ENCODE data around the gene PARP16.
A peak's percentile ranks its signal among the peaks of the same experiment; 100 is the strongest.
"Not testable (repeated sequence)": the region's sequence is repeated elsewhere in the genome, so short reads cannot be mapped to it uniquely, and the experiment has no call there.

The PARP16 gene

DNA sequence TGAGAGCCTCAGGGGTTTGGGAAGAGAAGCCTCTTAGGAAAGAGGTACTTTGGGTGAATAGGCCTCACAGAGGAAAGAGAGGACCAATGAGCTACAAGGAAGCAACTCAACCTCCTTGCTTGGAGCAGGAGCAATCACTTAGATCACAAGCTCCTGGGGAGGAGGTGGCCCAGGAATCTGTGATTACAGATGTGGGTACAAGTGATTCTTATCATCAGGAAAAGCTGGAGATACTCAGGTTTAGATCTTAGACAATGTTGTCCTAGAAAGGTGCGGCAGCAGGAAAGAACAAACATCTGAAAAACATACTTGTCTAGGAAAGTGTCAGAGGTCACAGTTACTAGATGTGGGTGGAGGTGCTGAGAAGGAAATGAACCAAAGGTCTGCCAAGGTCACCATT, 8.2 kb downstream of the PARP16 start:
- no peak overlapping the region for H3K4me3 ChIP-seq (replicated peaks; ENCODE audit: low read depth, low read length)
- H3K36me3 ChIP-seq (ENCODE audit: control insufficient read depth, insufficient read depth, low read length) = no peaks in the 10 kb centered on the region
- DNase-seq (ENCODE audit: extremely low read depth, insufficient read length) = no peak
- no peak for TF ChIP-seq CTCF (IDR thresholded peaks at IDR 0.05; ENCODE audit: insufficient read depth, low read length, poor library complexity, severe bottlenecking)
- H3K27me3 ChIP-seq (replicated peaks; ENCODE audit: control insufficient read depth, insufficient read depth, low read length) = no peaks in the 10 kb centered on the region

- H3K36me3 ChIP-seq (ENCODE audit: control insufficient read depth, insufficient read depth, low read length) = no peaks in the 10 kb centered on the region
- no peaks in the 10 kb centered on the region for H3K27me3 ChIP-seq (replicated peaks; ENCODE audit: control insufficient read depth, insufficient read depth, low read length)
- no peak for DNase-seq (ENCODE audit: extremely low read depth, insufficient read length)
- TF ChIP-seq CTCF (IDR thresholded peaks at IDR 0.05; ENCODE audit: insufficient read depth, low read length, poor library complexity, severe bottlenecking) = no peak
- no peak overlapping the region for H3K4me3 ChIP-seq (replicated peaks; ENCODE audit: low read depth, low read length)
Measured at GRCh38 chr15:65277015-65277414, 9.7 kb downstream of the PARP16 start.

- DNase-seq (ENCODE audit: extremely low read depth, insufficient read length) = no peak
- no peak for TF ChIP-seq CTCF (IDR thresholded peaks at IDR 0.05; ENCODE audit: insufficient read depth, low read length, poor library complexity, severe bottlenecking)
- Histone ChIP-seq H3K4me3 (replicated peaks; ENCODE audit: low read depth, low read length) (no peak overlapping the region), H3K27me3 (replicated peaks; ENCODE audit: control insufficient read depth, insufficient read depth, low read length) (no peaks in the 10 kb centered on the region), H3K36me3 (ENCODE audit: control insufficient read depth, insufficient read depth, low read length) (no peaks in the 10 kb centered on the region)
Measured at GRCh38 chr15:65275728-65276126, 11.0 kb downstream of the PARP16 start.

- no peak for TF ChIP-seq CTCF (IDR thresholded peaks at IDR 0.05; ENCODE audit: insufficient read depth, low read length, poor library complexity, severe bottlenecking)
- Histone ChIP-seq H3K4me3 (replicated peaks; ENCODE audit: low read depth, low read length) (no peak overlapping the region), H3K36me3 (ENCODE audit: control insufficient read depth, insufficient read depth, low read length) (no peaks in the 10 kb centered on the region), H3K27me3 (replicated peaks; ENCODE audit: control insufficient read depth, insufficient read depth, low read length) (no peaks in the 10 kb centered on the region)
- no peak for DNase-seq (ENCODE audit: extremely low read depth, insufficient read length)
Measured at GRCh38 chr15:65275104-65275727, 11.5 kb downstream of the PARP16 start.

DNA sequence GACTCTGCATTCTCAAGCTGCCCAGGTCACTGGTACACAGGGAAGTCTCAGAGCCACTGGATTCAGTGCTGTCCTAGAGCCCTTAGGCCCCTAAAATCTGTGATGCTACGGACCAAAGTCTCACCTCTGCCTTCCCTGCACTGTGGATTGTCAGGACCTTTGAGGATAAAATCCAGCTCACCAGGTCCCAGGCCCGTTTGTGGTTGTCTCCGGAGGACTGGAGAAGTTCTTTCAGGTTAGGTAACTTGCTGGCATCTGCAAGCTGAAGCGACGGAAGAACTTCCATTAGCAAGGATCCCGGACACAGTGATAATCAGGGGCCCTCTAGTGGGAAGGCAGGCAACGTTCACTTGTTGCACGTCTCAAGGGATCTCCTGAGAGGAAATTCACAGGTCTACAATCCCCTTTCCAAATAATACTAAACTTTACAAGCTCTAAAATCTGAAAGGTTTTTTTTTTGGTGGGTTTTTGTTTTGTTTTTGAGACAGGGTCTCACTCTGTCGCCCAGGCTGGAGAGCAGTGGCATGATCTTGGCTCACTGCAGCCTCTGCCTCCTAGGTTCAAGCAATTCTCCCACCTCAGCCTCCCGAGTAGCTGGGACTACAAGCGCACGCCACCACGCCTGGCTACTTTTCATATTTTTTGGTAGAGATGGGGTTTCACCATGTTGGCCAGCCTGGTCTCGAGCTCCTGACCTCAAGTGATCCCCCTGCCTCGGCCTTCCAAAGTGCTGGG, 15.7 kb downstream of the PARP16 start:
- not testable (repeated sequence) for DNase-seq (ENCODE audit: extremely low read depth, insufficient read length); H3K4me3 ChIP-seq (replicated peaks; ENCODE audit: low read depth, low read length); H3K27me3 ChIP-seq (replicated peaks; ENCODE audit: control insufficient read depth, insufficient read depth, low read length); H3K36me3 ChIP-seq (ENCODE audit: control insufficient read depth, insufficient read depth, low read length)
- peak; percentile 62 for TF ChIP-seq CTCF (IDR thresholded peaks at IDR 0.05; ENCODE audit: insufficient read depth, low read length, poor library complexity, severe bottlenecking)

All from GM06990 (cell line).